ENCODE measurements around the gene CXCL11.

- TF ChIP-seq CTCF (IDR thresholded peaks at IDR 0.05 in 8 of 11, conservative IDR thresholded peaks at IDR 0.05 in 3 of 11) (no peak), POLR2AphosphoS5 (IDR thresholded peaks at IDR 0.05) (no peak)
Observed at GRCh38 chr4:76084542-76084941, 48.7 kb upstream of the CXCL11 start.

Data from spleen (tissue), 7 donors.